Bronchial epithelial cell (primary cell): Measurements from ENCODE around the gene PLS3. TPM values are rescaled to one million over a fixed set of nuclear protein-coding genes. Genes with fewer than 3 reads are reported as not detected.

ENCODE experiments used
- DNase-seq: peaks from one replicate; pipeline ENCODE4 v3.0.0-alpha.2; 2010; ENCODE audit warnings: low read depth
- FAIRE-seq: peaks from 2 replicates; lab custom pipeline; 2011; peaks lifted over from hg19 to GRCh38; lab: Jason Lieb, UNC
- H3K27me3 ChIP-seq: 2 replicates; pipeline ENCODE4 v1.5.1; 2011; ENCODE audit warnings: low read length; ENCODE audit not compliant: control insufficient read depth, insufficient read depth
- H3K36me3 ChIP-seq: 2 replicates; pipeline ENCODE4 v1.5.1; 2011; ENCODE audit warnings: low read length; ENCODE audit not compliant: control insufficient read depth, insufficient read depth
- H3K4me3 ChIP-seq: 2 replicates; pipeline ENCODE4 v1.5.1; 2011; ENCODE audit warnings: mild to moderate bottlenecking, low read depth, low read length, control low read depth
- CTCF ChIP-seq: IDR thresholded peaks from 2 replicates; pipeline ENCODE4 v1.5.1; 2011; ENCODE audit warnings: mild to moderate bottlenecking, moderate library complexity, low read length, control low read depth, inconsistent platforms; ENCODE audit not compliant: insufficient read depth, severe bottlenecking
- total RNA-seq: library from RNA; depleted of rRNA; stranded (reverse); fragments of >200 nt; gene quantifications from 2 replicates; pipeline ENCODE4 v1.2.1, GENCODE V29; 2014

The PLS3 gene
- total RNA-seq, 1 donor from 2014 or later = 204 TPM

DNA sequence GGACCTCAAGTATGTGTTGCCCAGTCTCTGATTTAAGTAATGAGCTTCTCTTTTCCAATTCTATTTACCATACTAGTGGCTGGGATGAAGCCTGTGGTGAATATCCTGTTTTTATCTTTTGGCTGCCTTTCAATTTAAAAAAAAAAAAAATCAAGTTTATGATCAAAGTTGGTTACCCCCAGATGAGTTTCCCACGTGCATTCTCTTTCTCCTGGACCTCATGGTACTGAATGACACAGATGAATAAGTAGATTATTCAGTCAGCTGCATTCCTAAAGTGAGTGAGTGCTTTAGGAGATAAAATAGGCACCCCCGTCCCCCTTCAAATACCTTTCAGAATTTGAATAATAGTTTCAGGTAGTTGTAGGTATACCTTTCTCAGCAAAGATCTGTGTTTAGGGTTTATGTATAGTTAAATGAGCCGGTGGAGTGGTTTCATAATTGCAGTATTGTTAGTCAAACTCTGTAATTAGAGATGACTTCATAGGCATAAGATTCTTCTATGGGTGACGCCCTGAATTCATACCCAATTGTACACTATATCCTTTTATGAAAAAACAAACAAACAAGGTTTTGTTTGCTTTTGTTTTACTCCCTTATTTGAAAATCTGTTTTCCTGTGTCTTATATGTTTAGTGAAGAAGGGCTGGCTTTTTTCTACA is 41.9 kb downstream of the PLS3 start:
- peak; percentile 59 for DNase-seq
- no peak for TF ChIP-seq CTCF
- no peak for FAIRE-seq
- no peak overlapping the region for H3K4me3 ChIP-seq
- no peaks in the 10 kb centered on the region for H3K27me3 ChIP-seq
- H3K36me3 ChIP-seq = peaks cover 1% of the 10 kb centered on the region

DNA sequence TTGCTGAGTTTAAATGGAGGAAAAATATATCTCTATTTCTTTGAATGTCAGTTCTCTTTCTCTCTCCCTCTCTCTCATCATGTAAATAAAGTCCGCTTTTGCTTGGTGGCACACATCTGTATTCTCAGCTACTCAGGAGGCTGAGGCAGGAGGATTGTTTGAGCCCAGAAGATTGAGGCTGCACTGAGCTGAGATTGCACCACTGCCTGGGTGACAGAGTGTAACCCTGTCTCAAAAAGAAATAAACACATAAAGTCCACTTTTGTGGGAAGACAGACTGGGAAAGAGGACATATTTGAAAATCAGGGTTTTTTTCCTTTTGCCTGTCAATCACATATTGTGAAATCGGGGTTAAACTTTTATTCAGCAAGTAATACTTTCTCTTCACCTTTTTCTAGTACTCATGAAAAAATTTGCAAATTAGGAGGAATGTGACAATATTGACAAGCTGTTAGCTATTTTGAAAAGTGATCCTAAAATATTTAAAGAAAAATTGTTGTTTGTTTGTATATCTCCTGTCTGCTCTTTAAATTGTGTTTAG is 42.6 kb downstream of the PLS3 start:
- DNase-seq (no peak), FAIRE-seq (no peak)
- TF ChIP-seq CTCF = no peak
- Histone ChIP-seq H3K36me3 (peaks cover 1% of the 10 kb centered on the region), H3K27me3 (no peaks in the 10 kb centered on the region), H3K4me3 (no peak overlapping the region)

GRCh38 chrX:115606861-115607260 is 45.9 kb downstream of the PLS3 start:
- FAIRE-seq (no peak), DNase-seq (no peak)
- Histone ChIP-seq H3K4me3 (no peak overlapping the region), H3K27me3 (no peaks in the 10 kb centered on the region), H3K36me3 (peaks cover under 1% of the 10 kb centered on the region)
- TF ChIP-seq CTCF = no peak

DNA sequence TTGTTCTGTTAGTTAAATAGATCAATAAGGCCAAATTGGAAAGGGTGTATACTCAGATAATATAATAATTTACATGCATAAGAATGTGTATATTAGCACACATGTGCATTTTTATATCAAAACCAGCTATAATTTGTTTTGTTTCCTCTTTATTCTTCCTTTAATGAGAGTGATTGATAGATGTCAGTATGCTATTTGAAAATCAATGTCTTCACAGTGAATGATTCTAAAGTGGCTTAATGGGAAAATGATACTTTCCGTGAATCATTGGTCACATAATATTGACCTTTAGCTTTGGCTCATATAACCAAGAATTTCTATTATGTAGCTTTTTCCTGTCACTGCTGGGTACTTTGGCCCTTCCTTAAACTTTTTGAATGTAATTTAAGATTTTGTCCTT is 48.6 kb downstream of the PLS3 start:
- DNase-seq = no peak
- Histone ChIP-seq H3K27me3 (no peaks in the 10 kb centered on the region), H3K4me3 (no peak overlapping the region), H3K36me3 (no peaks in the 10 kb centered on the region)
- no peak for TF ChIP-seq CTCF
- FAIRE-seq = no peak

DNA sequence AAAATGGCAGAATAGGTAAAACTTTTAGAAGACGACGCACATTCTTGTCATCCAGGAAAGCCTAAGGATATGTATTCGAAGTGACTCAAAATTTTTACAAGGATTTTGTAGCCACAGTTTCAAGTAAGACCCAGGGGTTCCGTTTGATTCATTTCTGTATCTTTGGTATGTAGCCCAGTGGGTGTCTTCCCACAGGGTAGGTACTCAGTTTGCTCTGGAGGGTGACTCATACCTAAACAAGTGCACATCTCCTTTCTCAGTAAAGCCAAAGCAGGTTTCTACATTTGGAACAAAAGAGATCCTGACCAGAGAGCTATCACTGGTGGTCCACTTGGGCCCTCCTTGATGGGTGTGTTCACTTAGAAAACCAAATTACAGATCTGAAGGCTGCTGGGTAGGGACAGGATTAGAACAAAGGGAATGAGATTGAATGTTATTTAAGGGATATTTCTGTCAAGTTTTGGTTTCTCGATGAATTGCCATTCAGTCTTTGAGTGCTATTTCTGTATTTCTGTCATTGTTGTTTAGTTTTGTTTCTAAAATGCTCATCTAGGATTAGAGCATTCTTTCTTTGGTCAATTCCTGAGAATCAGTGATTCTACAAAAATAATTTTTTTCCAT is 56.1 kb downstream of the PLS3 start:
- no peak for TF ChIP-seq CTCF
- Histone ChIP-seq H3K27me3 (no peaks in the 10 kb centered on the region), H3K36me3 (no peaks in the 10 kb centered on the region), H3K4me3 (no peak overlapping the region)
- FAIRE-seq (no peak), DNase-seq (peak; percentile 76)

- H3K36me3 ChIP-seq = no peaks in the 10 kb centered on the region
Observed at GRCh38 chrX:115622534-115622933, 61.6 kb downstream of the PLS3 start.

More at GRCh38 chrX:115622534-115622933, 61.6 kb downstream of the PLS3 start:
- DNase-seq (no peak), FAIRE-seq (no peak)
- no peaks in the 10 kb centered on the region for H3K27me3 ChIP-seq
- no peak for TF ChIP-seq CTCF
- no peak overlapping the region for H3K4me3 ChIP-seq
